PFSK-1 (cell line): ENCODE results near the gene DIAPH1.

Experiments
- POLR2AphosphoS5 ChIP-seq: IDR thresholded peaks from 2 replicates; pipeline ENCODE4 v1.6.1; 2012; ENCODE audit warnings: low read depth, mild to moderate bottlenecking, control low read depth, low read length, moderate library complexity
- TAF1 ChIP-seq: IDR thresholded peaks from 2 replicates; pipeline ENCODE4 v1.6.1; 2012; ENCODE audit warnings: low read length, control low read depth, borderline replicate concordance; ENCODE audit not compliant: insufficient read depth
- TF ChIP-seq, protein P1 (sequence below), 2 experiments: IDR thresholded peaks; 2 replicates each; pipeline versions ENCODE4 v1.6.1 to v1.8.0; 2011 to 2012; ENCODE audit warnings: low read depth in 2 of 2, low read length in 2 of 2, control low read depth in 1 of 2, inconsistent platforms in 1 of 2, mild to moderate bottlenecking in 1 of 2, moderate library complexity in 1 of 2; ENCODE audit not compliant: insufficient read depth in 1 of 2

DNA sequence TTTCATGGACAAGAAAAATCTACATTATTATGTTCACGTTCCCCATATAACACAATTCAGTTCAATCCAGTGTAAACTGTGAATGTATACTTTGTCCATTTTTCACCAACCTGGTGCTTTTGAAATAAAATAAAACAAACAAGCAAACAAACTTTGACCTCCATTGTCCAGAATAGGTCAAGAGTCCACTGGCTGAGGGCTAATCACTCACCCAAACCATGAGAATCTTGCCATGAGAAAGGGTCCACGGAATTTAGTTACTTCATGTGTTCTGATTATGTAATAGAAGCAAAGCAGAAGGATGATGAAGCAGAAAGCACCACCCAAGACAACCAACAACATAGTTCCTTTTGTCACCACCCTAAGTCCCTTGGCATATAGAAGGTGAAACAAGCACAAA is 28.7 kb downstream of the DIAPH1 start:
- no peak for TF ChIP-seq POLR2AphosphoS5
- no peak for TF ChIP-seq TAF1
- TF ChIP-seq, protein P1, sequence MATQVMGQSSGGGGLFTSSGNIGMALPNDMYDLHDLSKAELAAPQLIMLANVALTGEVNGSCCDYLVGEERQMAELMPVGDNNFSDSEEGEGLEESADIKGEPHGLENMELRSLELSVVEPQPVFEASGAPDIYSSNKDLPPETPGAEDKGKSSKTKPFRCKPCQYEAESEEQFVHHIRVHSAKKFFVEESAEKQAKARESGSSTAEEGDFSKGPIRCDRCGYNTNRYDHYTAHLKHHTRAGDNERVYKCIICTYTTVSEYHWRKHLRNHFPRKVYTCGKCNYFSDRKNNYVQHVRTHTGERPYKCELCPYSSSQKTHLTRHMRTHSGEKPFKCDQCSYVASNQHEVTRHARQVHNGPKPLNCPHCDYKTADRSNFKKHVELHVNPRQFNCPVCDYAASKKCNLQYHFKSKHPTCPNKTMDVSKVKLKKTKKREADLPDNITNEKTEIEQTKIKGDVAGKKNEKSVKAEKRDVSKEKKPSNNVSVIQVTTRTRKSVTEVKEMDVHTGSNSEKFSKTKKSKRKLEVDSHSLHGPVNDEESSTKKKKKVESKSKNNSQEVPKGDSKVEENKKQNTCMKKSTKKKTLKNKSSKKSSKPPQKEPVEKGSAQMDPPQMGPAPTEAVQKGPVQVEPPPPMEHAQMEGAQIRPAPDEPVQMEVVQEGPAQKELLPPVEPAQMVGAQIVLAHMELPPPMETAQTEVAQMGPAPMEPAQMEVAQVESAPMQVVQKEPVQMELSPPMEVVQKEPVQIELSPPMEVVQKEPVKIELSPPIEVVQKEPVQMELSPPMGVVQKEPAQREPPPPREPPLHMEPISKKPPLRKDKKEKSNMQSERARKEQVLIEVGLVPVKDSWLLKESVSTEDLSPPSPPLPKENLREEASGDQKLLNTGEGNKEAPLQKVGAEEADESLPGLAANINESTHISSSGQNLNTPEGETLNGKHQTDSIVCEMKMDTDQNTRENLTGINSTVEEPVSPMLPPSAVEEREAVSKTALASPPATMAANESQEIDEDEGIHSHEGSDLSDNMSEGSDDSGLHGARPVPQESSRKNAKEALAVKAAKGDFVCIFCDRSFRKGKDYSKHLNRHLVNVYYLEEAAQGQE (IDR thresholded peaks at IDR 0.05; ENCODE audit: insufficient read depth in 1 of 2, low read depth in 2 of 2, low read length in 2 of 2): no peak
